ENCODE measurements around the gene CHMP2A.
A peak's percentile ranks its signal among the peaks of the same experiment; 100 is the strongest.

GRCh38 chr19:58519355-58520256 is 35.3 kb downstream of the CHMP2A start, which contains the start of gene ZBTB45:
- TF ChIP-seq POLR2A (IDR thresholded peaks at IDR 0.05) (peak; percentile 25 to 67), CTCF (IDR thresholded peaks at IDR 0.05) (peak; percentile 57 to 90 (median 75))

Measured in uterus (tissue), 2 donors.